ENCODE results near the gene DMAC2L. TPM values are rescaled to one million over a fixed set of nuclear protein-coding genes. Genes with fewer than 3 reads are reported as not detected.

Gene DMAC2L
- total RNA-seq, 4 donors from 2014 or later: 3.0 to 18.9 (median 9.2) TPM

- Histone ChIP-seq H3K9me3 (no peaks in the 10 kb centered on the region), H3K27ac (peak overlapping the region; percentile 74 to 81 (median 78)), H3K36me3 (peaks cover 0 to 18% (median 6%) of the 10 kb centered on the region in 4 donors), H3K4me3 (peak overlapping the region in 1 of 4 donors; percentile 23), H3K27me3 (no peaks in the 10 kb centered on the region), H3K4me1 (peaks cover 7 to 21% (median 12%) of the 10 kb centered on the region in 4 donors)
- intact Hi-C loops (cut with DNase I; ENCODE audit: low total_unique reads) (loop anchor here (5.0 kb wide), 1 partner anchor 211 kb away; the partner anchor contains the start of gene MAP4K5), in situ Hi-C loops (cut with MboI; ENCODE audit: low pct_ligation_motif_present in 1 of 4, low pct_unique_long_range_greater_than_20kb in 1 of 4, low sequenced_read_pairs in 3 of 4) (loop anchor here (5.0 to 10.0 kb wide), 4 partner anchors 204 to 214 kb away; partner anchors contain the start of gene MAP4K5 (in 2 of the 4))
- TF ChIP-seq POLR2A (IDR thresholded peaks at IDR 0.05): no peak
- TF ChIP-seq EP300 (IDR thresholded peaks at IDR 0.05; ENCODE audit: low read depth): no peak
- TF ChIP-seq CTCF (IDR thresholded peaks at IDR 0.05): peak; percentile 82 to 84 (median 83)
- peak in 1 of 3 donors; percentile 12 for TF ChIP-seq POLR2AphosphoS5 (IDR thresholded peaks at IDR 0.05)
- WGBS, 2 donors (ENCODE audit: low coverage in 1 of 2): 2 to 3% methylated on average over 7 to 9 of the region's 9 CpGs
- peak; percentile 75 for DNase-seq
Observed at GRCh38 chr14:50321009-50321660, 9.0 kb downstream of the DMAC2L start.

GRCh38 chr14:50331596-50331995 is 19.5 kb downstream of the DMAC2L start:
- DNase-seq: no peak
- H3K4me3 ChIP-seq: no peak overlapping the region
- in situ Hi-C loops (cut with MboI; ENCODE audit: low pct_ligation_motif_present in 1 of 4, low pct_unique_long_range_greater_than_20kb in 1 of 4, low sequenced_read_pairs in 3 of 4) (no loop called here), intact Hi-C loops (cut with DNase I; ENCODE audit: low total_unique reads) (no loop called here)
- TF ChIP-seq CTCF (IDR thresholded peaks at IDR 0.05) (no peak), POLR2A (IDR thresholded peaks at IDR 0.05) (no peak), EP300 (IDR thresholded peaks at IDR 0.05; ENCODE audit: low read depth) (no peak), POLR2AphosphoS5 (IDR thresholded peaks at IDR 0.05) (no peak)
- no peaks in the 10 kb centered on the region for H3K9me3 ChIP-seq
- H3K27me3 ChIP-seq: no peaks in the 10 kb centered on the region
- peaks cover 10 to 16% (median 13%) of the 10 kb centered on the region in 4 donors for H3K4me1 ChIP-seq
- peaks cover 0 to 10% (median 0%) of the 10 kb centered on the region in 4 donors for H3K36me3 ChIP-seq
- no peak overlapping the region for H3K27ac ChIP-seq

DNA sequence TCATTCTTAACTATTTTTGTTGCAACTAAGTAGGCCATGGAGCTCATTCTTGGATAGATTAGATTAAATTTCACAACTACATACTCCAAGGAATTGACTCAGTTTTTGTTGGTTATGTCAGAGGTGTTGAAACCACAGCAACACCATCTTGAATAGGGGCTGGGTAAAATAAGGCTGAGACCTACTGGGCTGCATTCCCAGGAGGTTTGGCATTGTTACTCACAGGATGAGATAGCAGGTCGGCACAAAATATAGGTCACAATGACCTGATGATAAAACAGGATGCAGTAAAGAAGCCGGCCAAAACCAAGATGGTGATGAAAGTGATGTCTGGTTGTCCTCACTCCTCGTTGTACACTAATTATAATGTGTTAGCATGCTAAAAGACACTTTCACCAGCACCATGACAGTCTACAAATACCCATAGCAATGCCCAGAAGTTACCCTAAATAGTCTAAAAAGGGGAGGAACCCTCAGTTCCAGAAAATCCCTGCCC is 20.9 kb downstream of the DMAC2L start:
- H3K27ac ChIP-seq: no peak overlapping the region

DNA sequence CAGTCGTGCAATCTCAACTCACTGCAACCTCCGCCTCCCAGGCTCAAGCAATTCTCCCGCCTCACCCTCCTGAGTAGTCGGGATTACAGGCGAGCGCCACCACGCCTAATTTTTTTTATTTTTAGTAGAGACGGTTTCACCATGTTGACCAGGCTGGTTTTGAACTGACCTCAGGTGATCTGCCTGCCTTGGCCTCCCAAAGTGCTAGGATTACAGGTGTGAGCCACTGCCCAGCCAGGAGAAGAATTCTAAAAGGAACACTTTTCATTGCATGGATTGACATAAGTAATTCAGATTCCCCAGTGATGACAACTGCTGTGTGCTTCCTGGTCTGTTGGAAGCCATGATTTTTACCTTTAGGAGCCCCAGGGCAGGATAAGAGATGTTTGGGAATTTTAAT is 22.1 kb downstream of the DMAC2L start:
- TF ChIP-seq CTCF (IDR thresholded peaks at IDR 0.05) (no peak), EP300 (IDR thresholded peaks at IDR 0.05; ENCODE audit: low read depth) (no peak), POLR2AphosphoS5 (IDR thresholded peaks at IDR 0.05) (no peak)
- Histone ChIP-seq H3K27me3 (no peaks in the 10 kb centered on the region), H3K9me3 (no peaks in the 10 kb centered on the region), H3K4me1 (peaks cover 10 to 29% (median 18%) of the 10 kb centered on the region in 4 donors), H3K36me3 (peaks cover 0 to 6% (median 0%) of the 10 kb centered on the region in 4 donors), H3K27ac (no peak overlapping the region), H3K4me3 (no peak overlapping the region)
- 89 to 94% methylated on average over 7 to 8 of the region's 8 CpGs for WGBS, 2 donors (ENCODE audit: low coverage in 1 of 2)
- intact Hi-C loops (cut with DNase I; ENCODE audit: low total_unique reads) (no loop called here), in situ Hi-C loops (cut with MboI; ENCODE audit: low pct_ligation_motif_present in 1 of 4, low pct_unique_long_range_greater_than_20kb in 1 of 4, low sequenced_read_pairs in 3 of 4) (no loop called here)
- no peak for DNase-seq

More for the DNA sequence above, 20.9 kb downstream of the DMAC2L start:
- in situ Hi-C loops (cut with MboI; ENCODE audit: low pct_ligation_motif_present in 1 of 4, low pct_unique_long_range_greater_than_20kb in 1 of 4, low sequenced_read_pairs in 3 of 4) (no loop called here), intact Hi-C loops (cut with DNase I; ENCODE audit: low total_unique reads) (no loop called here)
- no peak for TF ChIP-seq CTCF (IDR thresholded peaks at IDR 0.05)
- Histone ChIP-seq H3K9me3 (no peaks in the 10 kb centered on the region), H3K36me3 (peaks cover 0 to 6% (median 0%) of the 10 kb centered on the region in 4 donors), H3K4me3 (no peak overlapping the region), H3K27me3 (no peaks in the 10 kb centered on the region), H3K4me1 (peaks cover 10 to 19% (median 13%) of the 10 kb centered on the region in 4 donors)
- 76% methylated on average over 3 of the region's 3 CpGs; no CpG with 5 or more reads in 1 of the 2 donors for WGBS, 2 donors (ENCODE audit: low coverage in 1 of 2)
- no peak for DNase-seq

Measured in transverse colon (tissue), 4 donors.